Measurements from ENCODE around the gene INAFM2.

Gene INAFM2

GRCh38 chr15:40287968-40288367 lies 35.5 kb upstream of the INAFM2 start:
- no peak for DNase-seq (ENCODE audit: low read depth)

- DNase-seq (ENCODE audit: low read depth) = no peak
Measured at GRCh38 chr15:40289140-40289775, 34.2 kb upstream of the INAFM2 start.

- DNase-seq (ENCODE audit: low read depth) = no peak
Measured at GRCh38 chr15:40290545-40290917, 33.0 kb upstream of the INAFM2 start.

- peak; percentile 29 for DNase-seq (ENCODE audit: low read depth)
Measured at GRCh38 chr15:40290918-40291574, 32.4 kb upstream of the INAFM2 start.

GRCh38 chr15:40292246-40292645 lies 31.2 kb upstream of the INAFM2 start:
- DNase-seq (ENCODE audit: low read depth) = no peak

GRCh38 chr15:40293006-40293405 lies 30.5 kb upstream of the INAFM2 start:
- DNase-seq (ENCODE audit: low read depth) = no peak

- no peak for DNase-seq (ENCODE audit: low read depth)
Measured at GRCh38 chr15:40293905-40294895, 29.3 kb upstream of the INAFM2 start.

- no peak for DNase-seq (ENCODE audit: low read depth)
Measured at GRCh38 chr15:40295297-40295696, 28.2 kb upstream of the INAFM2 start.

- no peak for DNase-seq (ENCODE audit: low read depth)
Measured at GRCh38 chr15:40295877-40296560, 27.5 kb upstream of the INAFM2 start.

- DNase-seq (ENCODE audit: low read depth) = no peak
Measured at GRCh38 chr15:40296561-40297230, 26.8 kb upstream of the INAFM2 start.

GRCh38 chr15:40297356-40297755 lies 26.1 kb upstream of the INAFM2 start:
- DNase-seq (ENCODE audit: low read depth) = no peak

GRCh38 chr15:40298216-40298935 lies 25.1 kb upstream of the INAFM2 start:
- no peak for DNase-seq (ENCODE audit: low read depth)

- no peak for DNase-seq (ENCODE audit: low read depth)
Measured at GRCh38 chr15:40300367-40300766, 23.1 kb upstream of the INAFM2 start.

GRCh38 chr15:40300771-40301170 lies 22.7 kb upstream of the INAFM2 start:
- no peak for DNase-seq (ENCODE audit: low read depth)

- DNase-seq (ENCODE audit: low read depth) = no peak
Measured at GRCh38 chr15:40301467-40302179, 21.9 kb upstream of the INAFM2 start.

GRCh38 chr15:40302288-40302886 lies 21.1 kb upstream of the INAFM2 start:
- no peak for DNase-seq (ENCODE audit: low read depth)

- no peak for DNase-seq (ENCODE audit: low read depth)
Measured at GRCh38 chr15:40302981-40303380, 20.5 kb upstream of the INAFM2 start.

- DNase-seq (ENCODE audit: low read depth) = no peak
Measured at GRCh38 chr15:40303576-40303975, 19.9 kb upstream of the INAFM2 start.

GRCh38 chr15:40305281-40305680 lies 18.2 kb upstream of the INAFM2 start:
- no peak for DNase-seq (ENCODE audit: low read depth)

GRCh38 chr15:40306371-40306770 lies 17.1 kb upstream of the INAFM2 start:
- no peak for DNase-seq (ENCODE audit: low read depth)

Measured in stromal cell of bone marrow (primary cell).